ENCODE measurements around the gene ST6GAL1.
"Not testable (repeated sequence)": the region's sequence is repeated elsewhere in the genome, so short reads cannot be mapped to it uniquely, and the experiment has no call there.

The ST6GAL1 gene

GRCh38 chr3:187025254-187025655 is 94.9 kb downstream of the ST6GAL1 start:
- DNase-seq = no peak

GRCh38 chr3:187025656-187026316 is 95.5 kb downstream of the ST6GAL1 start:
- DNase-seq = no peak

- no peak for DNase-seq
Measured at GRCh38 chr3:187026317-187026670, 96.0 kb downstream of the ST6GAL1 start.

- DNase-seq = no peak
Measured at GRCh38 chr3:187027531-187028278, 97.4 kb downstream of the ST6GAL1 start.

GRCh38 chr3:187031934-187032333 is 101.6 kb downstream of the ST6GAL1 start:
- DNase-seq = no peak

- no peak for DNase-seq
Measured at GRCh38 chr3:187036394-187036793, 106.1 kb downstream of the ST6GAL1 start.

GRCh38 chr3:187039100-187039722 is 108.9 kb downstream of the ST6GAL1 start:
- no peak for DNase-seq

- no peak for DNase-seq
Measured at GRCh38 chr3:187039723-187040414, 109.5 kb downstream of the ST6GAL1 start.

GRCh38 chr3:187040516-187041361 is 110.4 kb downstream of the ST6GAL1 start:
- DNase-seq = no peak

- no peak for DNase-seq
Measured at GRCh38 chr3:187041362-187042307, 111.3 kb downstream of the ST6GAL1 start.

GRCh38 chr3:187042346-187042745 is 112.0 kb downstream of the ST6GAL1 start:
- DNase-seq = no peak

GRCh38 chr3:187042874-187043458 is 112.6 kb downstream of the ST6GAL1 start:
- no peak for DNase-seq

GRCh38 chr3:187044206-187044605 is 113.9 kb downstream of the ST6GAL1 start:
- DNase-seq = no peak

- no peak for DNase-seq
Measured at GRCh38 chr3:187044867-187045552, 114.7 kb downstream of the ST6GAL1 start.

- no peak for DNase-seq
Measured at GRCh38 chr3:187046033-187046432, 115.7 kb downstream of the ST6GAL1 start.

- DNase-seq = no peak
Measured at GRCh38 chr3:187049462-187050101, 119.3 kb downstream of the ST6GAL1 start.

GRCh38 chr3:187051066-187051465 is 120.7 kb downstream of the ST6GAL1 start:
- DNase-seq = no peak

GRCh38 chr3:187051724-187052366 is 121.5 kb downstream of the ST6GAL1 start:
- no peak for DNase-seq

GRCh38 chr3:187052427-187052826 is 122.1 kb downstream of the ST6GAL1 start:
- DNase-seq = not testable (repeated sequence)

All from NCI-H748 treated with DMSO at 0.1 percent for 48 hours (cell line).